PC-9 (cell line): ENCODE measurements around the gene LURAP1L. TPM values are rescaled to one million over a fixed set of nuclear protein-coding genes. Genes with fewer than 3 reads are reported as not detected.

ENCODE experiments used
- total RNA-seq: library from RNA; stranded (reverse); gene quantifications from 2 replicates; pipeline ENCODE4 v1.2.3, GENCODE V29; 2021

LURAP1L gene
- total RNA-seq, 1 experiment from 2014 or later, result 4.1 TPM

Other genes starting within 250 kb of the LURAP1L start
- not detected in 2 replicates for gene TYRP1, start 81.6 kb upstream of the LURAP1L start, total RNA-seq